HCT116 (cell line): Measurements from ENCODE around the gene DERA. TPM values are rescaled to one million over a fixed set of nuclear protein-coding genes. Genes with fewer than 3 reads are reported as not detected.

ENCODE experiments used
- ATAC-seq: fragments of 200-7000 bp; cut with Tn5 transposase; 2 replicates; pipeline ENCODE4 v1.9.1; 2020; ENCODE audit warnings: mild to moderate bottlenecking, moderate library complexity
- BruUV-seq: library from RNA; stranded (reverse); fragments of 400-500 nt; replicated peaks from 2 replicates; lab custom pipeline; 2021; lab: Mats Ljungman, UMichigan
- CTCF ChIA-PET: fragments of 300-600 bp; sonication (Branson Sonifier 250); formaldehyde crosslinking; loops from one replicate; lab custom pipeline; 2021; ENCODE audit warnings: antibody characterized with exemption; lab: Charles Lee
- POLR2A ChIA-PET: fragments of 300-600, 350-600 bp; sonication (Branson Sonifier 250); formaldehyde crosslinking; loops from one replicate; lab custom pipeline; 2021; ENCODE audit warnings: antibody characterized with exemption; lab: Charles Lee
- RAD21 ChIA-PET, 2 experiments: fragments of 300-600 bp; sonication (Branson Sonifier 250); formaldehyde crosslinking; loops; one replicate each; lab custom pipeline; 2023; ENCODE audit warnings: low total read pairs in 2 of 2; ENCODE audit not compliant: uncharacterized antibody in 2 of 2, unreplicated experiment in 2 of 2, low non-redundant PET in 1 of 2; lab: Charles Lee
- DNase-seq: peaks from one replicate; pipeline ENCODE4 v3.0.0-alpha.2; 2010; ENCODE audit warnings: low read depth, low spot score
- H2AFZ ChIP-seq: fragments of 200-600 bp; shearing (Covaris generic), sonication (generic); 2 replicates; pipeline ENCODE4 v1.6.1; 2017; ENCODE audit warnings: low read depth, mixed run types, mixed read lengths, antibody characterized with exemption, low read length; ENCODE audit not compliant: poor library complexity, severe bottlenecking
- H3K27ac ChIP-seq: 2 replicates; pipeline ENCODE4 v1.5.1; 2012; ENCODE audit warnings: low read depth, low read length
- H3K27me3 ChIP-seq: fragments of 200-600 bp; sonication (generic); 2 replicates; pipeline ENCODE4 v1.6.1; 2016; ENCODE audit warnings: mixed run types, low read length, mixed read lengths; ENCODE audit not compliant: insufficient read depth
- H3K36me3 ChIP-seq, 2 experiments: fragments of 200-500 bp in 1 of 2; fragments of 200-600 bp in 1 of 2; sonication (Bioruptor generic) in 1 of 2; sonication (generic) in 1 of 2; 2 replicates each; pipeline versions ENCODE4 v1.5.1 to v1.6.1; 2014 to 2016; ENCODE audit warnings: low read length in 2 of 2, inconsistent platforms in 1 of 2, mixed read lengths in 1 of 2, mixed run types in 1 of 2; ENCODE audit not compliant: insufficient read depth in 2 of 2, control insufficient read depth in 1 of 2
- H3K4me1 ChIP-seq, 2 experiments: fragments of 200-600 bp in 1 of 2; sonication (generic) in 1 of 2; 2 replicates each; pipeline versions ENCODE4 v1.5.1 to v1.6.1; 2012 to 2017; ENCODE audit warnings: low read length in 2 of 2, inconsistent platforms in 1 of 2, mild to moderate bottlenecking in 1 of 2, mixed read lengths in 1 of 2, mixed run types in 1 of 2, moderate library complexity in 1 of 2; ENCODE audit not compliant: insufficient read depth in 2 of 2, control insufficient read depth in 1 of 2
- H3K4me2 ChIP-seq: fragments of 200-600 bp; sonication (generic); 2 replicates; pipeline ENCODE4 v1.6.1; 2017; ENCODE audit warnings: mixed run types, low read length, mixed read lengths
- H3K4me3 ChIP-seq, 2 experiments: fragments of 200-600 bp in 1 of 2; sonication (generic) in 1 of 2; replicated peaks in 1 of 2; 2 replicates each; pipeline ENCODE4 v1.5.1; 2011 to 2016; ENCODE audit warnings: low read length in 2 of 2, control low read depth in 1 of 2, low read depth in 1 of 2, mild to moderate bottlenecking in 1 of 2, mixed read lengths in 1 of 2, mixed run types in 1 of 2
- H3K79me2 ChIP-seq: fragments of 200-600 bp; sonication (generic); 2 replicates; pipeline ENCODE4 v1.6.1; 2017; ENCODE audit warnings: mild to moderate bottlenecking, mixed run types, low read length, moderate library complexity, mixed read lengths; ENCODE audit not compliant: insufficient read depth
- H3K9ac ChIP-seq: fragments of 200-600 bp; sonication (generic); 2 replicates; pipeline ENCODE4 v1.6.1; 2016; ENCODE audit warnings: low read length, mixed read lengths
- H3K9me2 ChIP-seq: fragments of 200-600 bp; sonication (generic), shearing (Covaris generic); 2 replicates; pipeline ENCODE4 v1.6.1; 2017; ENCODE audit warnings: mixed run types, mild to moderate bottlenecking, moderate library complexity; ENCODE audit not compliant: insufficient read depth
- H3K9me3 ChIP-seq, 2 experiments: fragments of 200-500 bp in 1 of 2; fragments of 200-600 bp in 1 of 2; sonication (Bioruptor generic) in 1 of 2; sonication (generic) in 1 of 2; 2 replicates each; pipeline ENCODE4 v1.6.1; 2014 to 2017; ENCODE audit warnings: low read length in 2 of 2, mixed read lengths in 2 of 2, inconsistent platforms in 1 of 2, low read depth in 1 of 2, mild to moderate bottlenecking in 1 of 2, mixed run types in 1 of 2, moderate library complexity in 1 of 2; ENCODE audit not compliant: control insufficient read depth in 1 of 2, insufficient read depth in 1 of 2
- H4K20me1 ChIP-seq: fragments of 200-600 bp; sonication (generic), shearing (Covaris generic); 2 replicates; pipeline ENCODE4 v1.6.1; 2017; ENCODE audit warnings: mixed run types, mild to moderate bottlenecking, moderate library complexity; ENCODE audit not compliant: insufficient read depth
- CBX3 ChIP-seq: IDR thresholded peaks from 2 replicates; pipeline ENCODE4 v1.6.1; 2012; ENCODE audit warnings: low read depth
- EZH2 ChIP-seq: fragments of 200-600 bp; sonication (generic); IDR thresholded peaks from 2 replicates; pipeline ENCODE4 v1.6.1; 2017; ENCODE audit warnings: antibody characterized with exemption, mixed run types
- EZH2phosphoT487 ChIP-seq: fragments of 200-600 bp; IDR thresholded peaks from 2 replicates; pipeline ENCODE4 v1.6.1; 2018; ENCODE audit warnings: antibody characterized with exemption, borderline replicate concordance
- POLR2A ChIP-seq: IDR thresholded peaks from 2 replicates; pipeline ENCODE4 v1.7.0; 2011; ENCODE audit warnings: borderline replicate concordance; ENCODE audit not compliant: insufficient read depth, insufficient read length; ENCODE audit errors: extremely low read depth
- SP1 ChIP-seq: IDR thresholded peaks from 2 replicates; pipeline ENCODE4 v1.6.1; 2012; ENCODE audit warnings: low read depth
- ZBTB33 ChIP-seq: IDR thresholded peaks from 2 replicates; pipeline ENCODE4 v1.6.1; 2011; ENCODE audit warnings: mild to moderate bottlenecking, low read length, moderate library complexity; ENCODE audit not compliant: insufficient replicate concordance; ENCODE audit errors: extremely low read depth
- intact Hi-C: fragments of 100-400 bp; cut with micrococcal nuclease; formaldehyde crosslinking; loops from 2 replicates; pipeline ENCODE4 v1.10.0; 2022
- total RNA-seq: library from RNA; stranded (reverse); gene quantifications from one replicate; pipeline ENCODE4 v1.2.1, GENCODE V29; 2021; ENCODE audit not compliant: unreplicated experiment
- TF ChIP-seq, protein P1 (sequence below), 3 experiments: fragments of 200-600 bp in 1 of 3; sonication (generic) in 1 of 3; IDR thresholded peaks in 2 of 3; conservative IDR thresholded peaks in 1 of 3; 2 replicates each; pipeline ENCODE4 v1.5.1; 2012 to 2017; ENCODE audit warnings: low read depth in 2 of 3, low read length in 2 of 3, antibody characterized with exemption in 1 of 3, borderline replicate concordance in 1 of 3, control low read depth in 1 of 3, mild to moderate bottlenecking in 1 of 3, mixed read lengths in 1 of 3, mixed run types in 1 of 3, moderate library complexity in 1 of 3; ENCODE audit not compliant: insufficient read depth in 1 of 3

The DERA gene
- total RNA-seq, 1 experiment from 2014 or later = 32.6 TPM

- Histone ChIP-seq H3K4me2 (no peak overlapping the region), H3K9me2 (no peaks in the 10 kb centered on the region), H3K9ac (no peak overlapping the region), H3K36me3 (no peaks in the 10 kb centered on the region), H2AFZ (no peak overlapping the region), H4K20me1 (no peaks in the 10 kb centered on the region), H3K79me2 (no peaks in the 10 kb centered on the region), H3K4me1 (peaks cover 0 to 7% of the 10 kb centered on the region in 2 experiments; a peak in 1 of 4 replicates), H3K4me3 (no peak overlapping the region), H3K27me3 (no peaks in the 10 kb centered on the region), H3K9me3 (no peaks in the 10 kb centered on the region), H3K27ac (no peak overlapping the region)
- ChIA-PET RAD21 (no interaction called here), CTCF (interaction anchor here (0.6 to 1.4 kb wide), 3 partner anchors 8 to 198 kb away, joined by 3 read pairs; no protein-coding TSS in a partner anchor), POLR2A (no interaction called here)
- ATAC-seq (peak; percentile 44), DNase-seq (no peak)
- no TSS peak for BruUV-seq
- intact Hi-C loops = no loop called here
- TF ChIP-seq POLR2A (no peak), EZH2phosphoT487 (no peak), EZH2 (no peak), CBX3 (no peak), SP1 (no peak), ZBTB33 (no peak)
- TF ChIP-seq, protein P1, sequence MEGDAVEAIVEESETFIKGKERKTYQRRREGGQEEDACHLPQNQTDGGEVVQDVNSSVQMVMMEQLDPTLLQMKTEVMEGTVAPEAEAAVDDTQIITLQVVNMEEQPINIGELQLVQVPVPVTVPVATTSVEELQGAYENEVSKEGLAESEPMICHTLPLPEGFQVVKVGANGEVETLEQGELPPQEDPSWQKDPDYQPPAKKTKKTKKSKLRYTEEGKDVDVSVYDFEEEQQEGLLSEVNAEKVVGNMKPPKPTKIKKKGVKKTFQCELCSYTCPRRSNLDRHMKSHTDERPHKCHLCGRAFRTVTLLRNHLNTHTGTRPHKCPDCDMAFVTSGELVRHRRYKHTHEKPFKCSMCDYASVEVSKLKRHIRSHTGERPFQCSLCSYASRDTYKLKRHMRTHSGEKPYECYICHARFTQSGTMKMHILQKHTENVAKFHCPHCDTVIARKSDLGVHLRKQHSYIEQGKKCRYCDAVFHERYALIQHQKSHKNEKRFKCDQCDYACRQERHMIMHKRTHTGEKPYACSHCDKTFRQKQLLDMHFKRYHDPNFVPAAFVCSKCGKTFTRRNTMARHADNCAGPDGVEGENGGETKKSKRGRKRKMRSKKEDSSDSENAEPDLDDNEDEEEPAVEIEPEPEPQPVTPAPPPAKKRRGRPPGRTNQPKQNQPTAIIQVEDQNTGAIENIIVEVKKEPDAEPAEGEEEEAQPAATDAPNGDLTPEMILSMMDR (IDR thresholded peaks at IDR 0.05 in 2 of 3, conservative IDR thresholded peaks at IDR 0.05 in 1 of 3; ENCODE audit: borderline replicate concordance in 1 of 3, insufficient read depth in 1 of 3, low read depth in 2 of 3, low read length in 2 of 3) = no peak
Measured at GRCh38 chr12:15977999-15978951, 67.1 kb downstream of the DERA start.
